ENCODE data around the gene DCX.

The DCX gene

DNA sequence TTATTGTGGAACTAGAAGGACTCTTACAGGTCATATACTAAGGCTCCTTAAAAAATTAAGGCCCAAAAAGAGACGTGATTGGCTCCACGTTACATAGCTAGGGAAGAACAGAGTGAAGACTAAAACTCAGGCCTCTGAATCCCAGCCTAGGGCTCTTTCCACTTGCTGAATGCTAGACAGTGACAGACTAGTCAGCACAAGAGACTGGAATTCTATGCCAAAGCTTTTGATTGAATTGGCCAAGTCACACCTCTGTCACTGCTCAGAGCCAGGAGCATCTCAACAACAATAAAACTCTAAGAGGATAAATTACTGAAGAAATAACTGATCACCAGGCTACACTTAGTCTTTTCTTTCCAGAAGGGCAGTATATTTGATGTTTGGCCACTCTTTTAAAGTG, 16.8 kb downstream of the DCX start:
- TF ChIP-seq, protein P1, sequence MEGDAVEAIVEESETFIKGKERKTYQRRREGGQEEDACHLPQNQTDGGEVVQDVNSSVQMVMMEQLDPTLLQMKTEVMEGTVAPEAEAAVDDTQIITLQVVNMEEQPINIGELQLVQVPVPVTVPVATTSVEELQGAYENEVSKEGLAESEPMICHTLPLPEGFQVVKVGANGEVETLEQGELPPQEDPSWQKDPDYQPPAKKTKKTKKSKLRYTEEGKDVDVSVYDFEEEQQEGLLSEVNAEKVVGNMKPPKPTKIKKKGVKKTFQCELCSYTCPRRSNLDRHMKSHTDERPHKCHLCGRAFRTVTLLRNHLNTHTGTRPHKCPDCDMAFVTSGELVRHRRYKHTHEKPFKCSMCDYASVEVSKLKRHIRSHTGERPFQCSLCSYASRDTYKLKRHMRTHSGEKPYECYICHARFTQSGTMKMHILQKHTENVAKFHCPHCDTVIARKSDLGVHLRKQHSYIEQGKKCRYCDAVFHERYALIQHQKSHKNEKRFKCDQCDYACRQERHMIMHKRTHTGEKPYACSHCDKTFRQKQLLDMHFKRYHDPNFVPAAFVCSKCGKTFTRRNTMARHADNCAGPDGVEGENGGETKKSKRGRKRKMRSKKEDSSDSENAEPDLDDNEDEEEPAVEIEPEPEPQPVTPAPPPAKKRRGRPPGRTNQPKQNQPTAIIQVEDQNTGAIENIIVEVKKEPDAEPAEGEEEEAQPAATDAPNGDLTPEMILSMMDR (IDR thresholded peaks at IDR 0.05; ENCODE audit: insufficient read depth, missing control alignments), result no peak
- FAIRE-seq, result no peak
- DNase-seq (ENCODE audit: insufficient read length, low spot score), result no peak

DNA sequence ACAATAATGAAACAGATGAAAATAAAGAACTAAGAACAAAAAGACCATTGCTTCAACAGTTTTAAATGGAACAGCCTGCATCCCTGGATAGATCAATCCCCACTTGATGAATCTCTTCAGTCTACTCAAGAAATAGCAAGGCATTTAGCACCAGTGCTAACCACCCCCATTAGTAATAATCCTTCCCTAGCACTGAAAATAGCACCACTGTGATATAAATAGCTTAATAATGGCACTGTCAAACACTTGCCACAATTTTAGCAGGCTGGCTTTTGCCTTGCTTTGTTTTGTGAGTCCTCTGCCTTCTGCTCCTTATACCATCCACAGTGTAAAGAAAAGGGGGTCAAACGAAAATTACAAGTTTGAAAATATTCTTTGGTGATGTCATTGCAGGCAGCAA, 17.4 kb downstream of the DCX start:
- DNase-seq (ENCODE audit: insufficient read length, low spot score), result no peak
- TF ChIP-seq, protein P1 (IDR thresholded peaks at IDR 0.05; ENCODE audit: insufficient read depth, missing control alignments), result no peak

DNA sequence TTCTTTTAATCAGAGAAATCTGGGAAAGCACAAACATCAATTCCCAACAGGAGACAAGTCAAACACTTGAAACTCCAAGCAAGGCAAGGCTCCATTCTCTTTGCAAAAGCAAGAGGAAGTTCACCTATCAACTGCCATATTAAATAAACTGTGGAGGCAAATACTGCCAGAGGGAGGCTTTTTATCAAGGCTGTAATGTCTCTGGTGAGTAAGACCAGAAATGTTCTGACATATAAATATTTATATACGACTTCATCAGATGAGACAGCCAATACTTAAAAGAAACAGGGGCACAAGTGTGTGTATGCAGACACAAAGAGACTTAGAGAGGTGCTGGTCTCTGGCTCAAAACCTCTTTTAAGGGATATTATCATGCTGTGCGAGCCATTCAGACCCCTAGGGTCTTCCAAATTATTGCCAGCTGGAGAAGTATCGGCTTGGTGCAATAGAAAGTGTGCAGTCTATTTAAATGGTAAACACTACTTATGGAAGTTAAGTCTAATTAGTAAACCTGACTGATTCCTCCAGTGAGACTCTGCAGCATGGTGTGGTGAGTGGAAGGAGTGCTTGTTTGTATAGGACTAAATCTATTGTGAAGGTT, 24.4 kb downstream of the DCX start:
- DNase-seq (ENCODE audit: insufficient read length, low spot score), result no peak
- no peak for FAIRE-seq
- TF ChIP-seq, protein P1 (IDR thresholded peaks at IDR 0.05; ENCODE audit: insufficient read depth, missing control alignments), result no peak

More for the DNA sequence above, 17.4 kb downstream of the DCX start:
- peak; percentile 55 for FAIRE-seq

DNA sequence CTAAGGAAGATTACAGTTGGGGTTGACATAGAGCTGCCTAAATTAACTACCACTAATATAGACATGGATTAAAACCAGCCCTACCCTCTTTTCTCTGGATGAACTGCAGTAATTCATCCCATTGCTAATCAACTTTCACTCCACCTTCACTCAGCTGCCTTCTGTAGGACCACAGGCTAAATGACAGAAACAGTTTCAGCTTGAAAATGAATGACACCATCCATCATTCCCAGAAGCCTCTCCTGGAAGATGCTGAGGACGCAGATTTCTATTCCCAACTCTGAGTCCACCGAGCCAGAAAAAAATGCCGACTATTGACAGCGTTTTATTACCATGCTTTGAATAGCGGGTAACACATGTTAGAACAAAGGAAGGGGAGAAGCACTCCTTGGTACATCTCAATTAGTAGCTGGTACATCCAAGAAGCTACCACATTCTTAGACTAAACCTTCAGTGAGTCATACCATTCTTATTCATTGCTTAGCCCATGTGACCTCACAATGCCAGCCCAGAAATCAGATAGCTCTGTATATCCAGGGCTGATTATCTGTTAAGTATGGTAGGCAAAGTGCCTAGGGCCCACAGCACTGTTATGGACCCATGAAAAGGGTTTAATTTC, 25.3 kb downstream of the DCX start:
- DNase-seq (ENCODE audit: insufficient read length, low spot score), result no peak

DNA sequence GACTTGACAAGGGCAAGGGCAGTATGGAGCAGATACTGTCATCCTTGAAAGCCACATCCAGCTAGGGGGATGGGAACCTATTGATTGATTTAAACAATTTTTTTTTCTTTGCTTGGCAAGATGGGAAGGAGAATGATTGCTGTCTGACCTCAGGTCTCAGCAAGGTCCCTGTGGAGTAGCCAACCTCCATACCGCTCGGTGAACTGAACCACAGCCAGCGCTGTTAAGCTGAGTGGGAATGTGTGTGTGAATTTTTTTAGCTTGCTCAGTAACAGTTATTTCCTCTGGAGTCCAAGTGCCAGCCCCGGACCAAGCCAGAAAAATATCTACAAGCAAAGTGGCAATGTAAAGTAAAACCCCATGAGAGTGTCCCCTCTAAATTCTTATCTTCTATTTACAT, 25.9 kb downstream of the DCX start:
- DNase-seq (ENCODE audit: insufficient read length, low spot score) (no peak), FAIRE-seq (no peak)

More for the DNA sequence above, 25.3 kb downstream of the DCX start:
- no peak for FAIRE-seq
- TF ChIP-seq, protein P1 (IDR thresholded peaks at IDR 0.05; ENCODE audit: insufficient read depth, missing control alignments), result no peak

DNA sequence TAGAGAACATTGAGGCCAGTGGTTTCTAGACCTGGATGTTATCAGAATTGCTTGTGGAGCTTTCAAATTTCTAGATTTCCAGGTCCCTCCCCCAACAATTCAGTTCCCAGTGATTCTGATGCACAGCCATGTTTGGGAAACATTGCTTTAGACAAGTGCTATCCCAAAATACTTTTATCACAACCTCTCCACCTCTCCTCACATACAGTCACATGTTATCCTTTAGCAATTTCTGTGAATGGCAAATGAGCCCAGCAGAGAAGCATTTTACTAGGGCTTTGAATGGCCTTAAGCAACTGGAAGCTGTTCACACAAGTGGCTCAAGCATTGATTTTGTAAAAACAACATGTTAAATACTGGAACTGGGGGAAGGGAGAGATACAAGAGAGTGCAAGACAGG, 29.7 kb downstream of the DCX start:
- FAIRE-seq (no peak), DNase-seq (ENCODE audit: insufficient read length, low spot score) (no peak)
- TF ChIP-seq, protein P1 (IDR thresholded peaks at IDR 0.05; ENCODE audit: insufficient read depth, missing control alignments), result no peak

More for the DNA sequence above, 25.9 kb downstream of the DCX start:
- TF ChIP-seq, protein P1 (IDR thresholded peaks at IDR 0.05; ENCODE audit: insufficient read depth, missing control alignments), result no peak

DNA sequence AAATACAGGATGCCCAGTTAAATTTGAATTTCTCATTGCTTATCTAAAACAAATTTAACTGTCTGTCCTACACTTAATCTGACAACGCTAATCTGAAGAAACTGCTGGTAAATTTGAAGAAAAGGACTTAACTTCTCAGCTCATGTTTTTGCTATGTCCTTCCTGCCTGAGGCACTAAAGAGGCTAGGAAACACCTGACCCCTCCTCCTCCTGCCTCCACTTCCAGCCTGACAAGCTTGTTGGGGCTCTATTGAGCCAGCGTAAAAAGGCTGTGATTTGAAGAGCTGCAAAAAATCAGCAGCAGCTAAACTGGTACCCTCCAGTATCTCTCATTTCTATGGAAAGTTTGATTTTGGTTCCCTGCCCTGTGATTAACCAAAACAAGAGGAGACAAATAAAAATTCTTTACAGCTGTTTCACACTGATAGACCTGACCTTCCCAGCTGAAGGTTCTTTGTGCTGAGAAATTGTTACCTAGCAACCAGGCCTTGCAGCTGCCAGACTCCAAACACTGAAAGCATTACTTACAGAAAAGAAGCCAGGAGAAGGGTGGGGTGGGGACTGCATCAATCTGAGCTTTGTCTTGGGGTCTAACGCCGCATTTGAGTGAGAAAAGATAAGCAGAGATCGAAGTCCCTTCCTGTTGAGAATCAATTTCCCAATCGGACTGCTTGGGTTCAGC, 35.0 kb downstream of the DCX start:
- FAIRE-seq, result no peak
- TF ChIP-seq, protein P1 (IDR thresholded peaks at IDR 0.05; ENCODE audit: insufficient read depth, missing control alignments), result no peak
- DNase-seq (ENCODE audit: insufficient read length, low spot score), result no peak

All from D721Med (cell line).